Measurements from ENCODE around the gene ARHGEF17.
"Not testable (repeated sequence)": the region's sequence is repeated elsewhere in the genome, so short reads cannot be mapped to it uniquely, and the experiment has no call there.

The ARHGEF17 gene

GRCh38 chr11:73272680-73273038 lies 35.4 kb upstream of the ARHGEF17 start:
- H3K27ac ChIP-seq: no peak overlapping the region
- no peak overlapping the region for H3K4me3 ChIP-seq (ENCODE audit: low read depth, low read length)
- H3K36me3 ChIP-seq (ENCODE audit: control insufficient read depth, insufficient read depth, low read length): no peaks in the 10 kb centered on the region

GRCh38 chr11:73273222-73273895 lies 34.7 kb upstream of the ARHGEF17 start:
- no peak overlapping the region for H3K4me3 ChIP-seq (ENCODE audit: low read depth, low read length)
- no peak overlapping the region for H3K9ac ChIP-seq
- no peaks in the 10 kb centered on the region for H3K79me2 ChIP-seq
- H2AFZ ChIP-seq: no peak overlapping the region
- no peak for TF ChIP-seq CTCF (IDR thresholded peaks at IDR 0.05)
- no peaks in the 10 kb centered on the region for H3K9me3 ChIP-seq (ENCODE audit: control insufficient read depth, low read length)
- H3K36me3 ChIP-seq (ENCODE audit: control insufficient read depth, insufficient read depth, low read length): no peaks in the 10 kb centered on the region
- H3K27me3 ChIP-seq (ENCODE audit: control insufficient read depth, insufficient read depth, low read length): no peaks in the 10 kb centered on the region
- H3K4me1 ChIP-seq: no peaks in the 10 kb centered on the region
- no peak overlapping the region for H3K27ac ChIP-seq
- no peak overlapping the region for H3K4me2 ChIP-seq (ENCODE audit: low read length)

More at GRCh38 chr11:73272680-73273038, 35.4 kb upstream of the ARHGEF17 start:
- no peak overlapping the region for H3K4me2 ChIP-seq (ENCODE audit: low read length)
- no peak overlapping the region for H2AFZ ChIP-seq
- no peaks in the 10 kb centered on the region for H3K4me1 ChIP-seq
- no peaks in the 10 kb centered on the region for H3K27me3 ChIP-seq (ENCODE audit: control insufficient read depth, insufficient read depth, low read length)
- H3K9me3 ChIP-seq (ENCODE audit: control insufficient read depth, low read length): no peaks in the 10 kb centered on the region
- H3K79me2 ChIP-seq: no peaks in the 10 kb centered on the region
- no peak for TF ChIP-seq CTCF (IDR thresholded peaks at IDR 0.05)
- H3K9ac ChIP-seq: no peak overlapping the region

GRCh38 chr11:73274191-73274590 lies 33.9 kb upstream of the ARHGEF17 start:
- not testable (repeated sequence) for H3K27me3 ChIP-seq (ENCODE audit: control insufficient read depth, insufficient read depth, low read length); H3K4me3 ChIP-seq (ENCODE audit: low read depth, low read length); H3K27ac ChIP-seq; H3K36me3 ChIP-seq (ENCODE audit: control insufficient read depth, insufficient read depth, low read length); H3K9me3 ChIP-seq (ENCODE audit: control insufficient read depth, low read length); H3K4me2 ChIP-seq (ENCODE audit: low read length); H2AFZ ChIP-seq; H3K79me2 ChIP-seq; H3K9ac ChIP-seq; H3K4me1 ChIP-seq

- Histone ChIP-seq H3K4me1 (no peaks in the 10 kb centered on the region), H3K9ac (no peak overlapping the region), H2AFZ (no peak overlapping the region), H3K36me3 (ENCODE audit: control insufficient read depth, insufficient read depth, low read length) (no peaks in the 10 kb centered on the region), H3K27me3 (ENCODE audit: control insufficient read depth, insufficient read depth, low read length) (no peaks in the 10 kb centered on the region), H3K79me2 (no peaks in the 10 kb centered on the region), H3K4me3 (ENCODE audit: low read depth, low read length) (no peak overlapping the region), H3K9me3 (ENCODE audit: control insufficient read depth, low read length) (no peaks in the 10 kb centered on the region), H3K27ac (no peak overlapping the region), H3K4me2 (ENCODE audit: low read length) (no peak overlapping the region)
- TF ChIP-seq CTCF (IDR thresholded peaks at IDR 0.05): no peak
Observed at GRCh38 chr11:73274722-73275380, 33.2 kb upstream of the ARHGEF17 start.

GRCh38 chr11:73275381-73275750 lies 32.7 kb upstream of the ARHGEF17 start:
- Histone ChIP-seq H3K4me2 (ENCODE audit: low read length) (no peak overlapping the region), H3K27me3 (ENCODE audit: control insufficient read depth, insufficient read depth, low read length) (no peaks in the 10 kb centered on the region), H3K79me2 (no peaks in the 10 kb centered on the region), H3K36me3 (ENCODE audit: control insufficient read depth, insufficient read depth, low read length) (no peaks in the 10 kb centered on the region), H3K9ac (no peak overlapping the region), H3K27ac (no peak overlapping the region), H3K4me3 (ENCODE audit: low read depth, low read length) (no peak overlapping the region), H3K4me1 (no peaks in the 10 kb centered on the region), H3K9me3 (ENCODE audit: control insufficient read depth, low read length) (no peaks in the 10 kb centered on the region), H2AFZ (no peak overlapping the region)
- TF ChIP-seq CTCF (IDR thresholded peaks at IDR 0.05): no peak

All from parathyroid adenoma (tissue), 2 donors.